Stimulated activated naive CD8-positive, alpha-beta T cell treated with anti-CD3 and anti-CD28 coated beads, Interleukin-15, Interleukin-2, amounts not matched to agents 100 U/mL and 50 U/mL, for 24 hours (primary cell): Measurements from ENCODE around the gene PAN3.

Experiments
- ATAC-seq: fragments of 150-1000 bp; cut with Tn5 transposase; one replicate; pipeline ENCODE4 v1.10.0; 2021
- DNase-seq: peaks from one replicate; pipeline ENCODE4 v3.0.0; 2021

PAN3 gene

DNA sequence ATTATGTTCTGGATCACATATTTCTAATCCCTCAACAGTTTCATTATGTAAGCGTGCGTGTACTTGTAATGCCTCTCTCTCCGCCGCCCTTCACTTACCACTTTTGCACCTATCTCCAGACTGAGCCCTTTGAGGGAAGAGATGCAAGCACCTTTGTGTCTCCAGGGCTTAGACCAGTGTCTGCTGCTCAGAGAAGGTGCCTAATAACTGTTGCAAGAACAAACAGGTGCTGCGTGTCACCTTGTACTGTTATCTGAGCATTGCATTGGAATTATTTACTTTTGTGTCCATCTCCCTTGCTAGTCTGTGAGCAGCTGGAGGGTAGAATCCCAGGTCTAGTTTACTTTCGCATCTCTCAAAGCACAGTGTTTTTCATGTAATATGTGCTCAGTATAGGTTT lies 200.4 kb downstream of the PAN3 start:
- no peak for ATAC-seq

GRCh38 chr13:28339419-28339818 lies 201.1 kb downstream of the PAN3 start:
- ATAC-seq (no peak), DNase-seq (no peak)

More for the DNA sequence above, 200.4 kb downstream of the PAN3 start:
- no peak for DNase-seq

DNA sequence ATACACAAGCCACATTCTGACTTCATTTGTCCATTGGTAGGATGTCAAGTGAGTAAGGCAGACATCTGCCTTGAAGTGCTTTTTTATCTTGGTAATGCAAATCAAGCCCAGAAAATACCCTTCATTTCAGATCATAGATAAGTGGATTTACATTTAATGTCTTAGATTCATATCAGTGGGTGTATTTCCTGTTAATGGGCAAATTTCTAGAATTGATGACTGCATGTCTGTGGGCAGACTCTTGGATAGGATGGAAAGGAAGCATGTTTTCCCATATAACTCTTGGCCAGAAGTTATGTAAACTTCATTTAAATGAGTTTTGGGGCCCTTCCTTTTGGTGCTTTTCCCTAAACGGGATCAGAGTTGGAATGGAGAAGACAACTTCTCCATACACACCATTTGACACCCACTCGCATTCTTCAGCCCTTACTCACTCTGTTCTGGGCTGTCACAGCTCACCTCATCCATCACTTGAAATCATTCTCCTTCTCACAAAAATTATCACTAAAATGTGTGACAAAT lies 202.0 kb downstream of the PAN3 start:
- peak; percentile 46 for ATAC-seq
- no peak for DNase-seq

DNA sequence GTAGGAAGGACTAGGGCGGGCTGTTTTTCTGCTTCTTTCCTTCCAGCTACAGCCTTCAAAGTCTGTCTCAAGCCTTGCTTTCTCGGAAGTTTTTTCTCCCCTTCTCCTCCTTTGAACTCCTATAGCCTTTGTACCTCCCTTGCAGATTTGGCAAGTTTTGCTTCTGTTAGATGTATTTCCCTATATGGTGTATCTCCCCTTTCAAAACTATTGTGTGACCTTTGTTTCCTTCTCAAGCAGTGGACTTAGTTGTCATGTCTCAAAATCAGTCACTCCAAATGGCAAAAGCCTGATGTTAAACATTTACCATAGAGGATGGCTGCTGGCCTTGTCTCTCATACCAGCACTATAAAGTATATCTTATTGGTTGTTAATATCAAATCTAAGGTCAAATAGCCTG lies 203.9 kb downstream of the PAN3 start:
- DNase-seq (no peak), ATAC-seq (no peak)

GRCh38 chr13:28344163-28344562 lies 205.8 kb downstream of the PAN3 start:
- ATAC-seq = no peak

More at GRCh38 chr13:28344163-28344562, 205.8 kb downstream of the PAN3 start:
- no peak for DNase-seq
